Activated naive CD4-positive, alpha-beta T cell treated with anti-CD3 and anti-CD28 coated beads for 36 hours (primary cell): ENCODE measurements around the gene HMGA1. TPM values are rescaled to one million over a fixed set of nuclear protein-coding genes. Genes with fewer than 3 reads are reported as not detected.
A peak's percentile ranks its signal among the peaks of the same experiment; 100 is the strongest.

Experiments used
- CTCF ChIA-PET: fragments of 350-600 bp; sonication (Branson Sonifier 250); formaldehyde crosslinking; loops from one replicate; lab custom pipeline; 2021; ENCODE audit warnings: antibody characterized with exemption; lab: Charles Lee
- DNase-seq: peaks from one replicate; pipeline ENCODE4 v3.0.0-alpha.2; 2020
- H3K27ac Mint-ChIP-seq: one replicate; pipeline ENCODE4 v1.8.0; 2021; ENCODE audit warnings: mild to moderate bottlenecking, mixed read lengths
- H3K27me3 Mint-ChIP-seq: one replicate; pipeline ENCODE4 v1.8.0; 2021; ENCODE audit warnings: low read depth, mixed read lengths
- H3K36me3 Mint-ChIP-seq: one replicate; pipeline ENCODE4 v1.8.0; 2021; ENCODE audit warnings: low read depth, mixed read lengths
- H3K4me1 Mint-ChIP-seq: one replicate; pipeline ENCODE4 v1.8.0; 2021; ENCODE audit warnings: low read depth, mixed read lengths
- H3K4me3 Mint-ChIP-seq: one replicate; pipeline ENCODE4 v1.8.0; 2021; ENCODE audit warnings: mild to moderate bottlenecking, moderate library complexity, mixed read lengths
- H3K9me3 Mint-ChIP-seq: one replicate; pipeline ENCODE4 v1.8.0; 2021; ENCODE audit warnings: mixed read lengths
- intact Hi-C: fragments of 100-400 bp; cut with micrococcal nuclease; formaldehyde crosslinking; loops from one replicate; pipeline ENCODE4 v1.15.1; 2023
- total RNA-seq, 2 experiments: library from RNA; stranded (reverse); gene quantifications; one replicate each; pipeline ENCODE4 v1.2.3, GENCODE V29; 2021

The HMGA1 gene
- total RNA-seq, 2 experiments from 2014 or later = 705 to 712 TPM

DNA sequence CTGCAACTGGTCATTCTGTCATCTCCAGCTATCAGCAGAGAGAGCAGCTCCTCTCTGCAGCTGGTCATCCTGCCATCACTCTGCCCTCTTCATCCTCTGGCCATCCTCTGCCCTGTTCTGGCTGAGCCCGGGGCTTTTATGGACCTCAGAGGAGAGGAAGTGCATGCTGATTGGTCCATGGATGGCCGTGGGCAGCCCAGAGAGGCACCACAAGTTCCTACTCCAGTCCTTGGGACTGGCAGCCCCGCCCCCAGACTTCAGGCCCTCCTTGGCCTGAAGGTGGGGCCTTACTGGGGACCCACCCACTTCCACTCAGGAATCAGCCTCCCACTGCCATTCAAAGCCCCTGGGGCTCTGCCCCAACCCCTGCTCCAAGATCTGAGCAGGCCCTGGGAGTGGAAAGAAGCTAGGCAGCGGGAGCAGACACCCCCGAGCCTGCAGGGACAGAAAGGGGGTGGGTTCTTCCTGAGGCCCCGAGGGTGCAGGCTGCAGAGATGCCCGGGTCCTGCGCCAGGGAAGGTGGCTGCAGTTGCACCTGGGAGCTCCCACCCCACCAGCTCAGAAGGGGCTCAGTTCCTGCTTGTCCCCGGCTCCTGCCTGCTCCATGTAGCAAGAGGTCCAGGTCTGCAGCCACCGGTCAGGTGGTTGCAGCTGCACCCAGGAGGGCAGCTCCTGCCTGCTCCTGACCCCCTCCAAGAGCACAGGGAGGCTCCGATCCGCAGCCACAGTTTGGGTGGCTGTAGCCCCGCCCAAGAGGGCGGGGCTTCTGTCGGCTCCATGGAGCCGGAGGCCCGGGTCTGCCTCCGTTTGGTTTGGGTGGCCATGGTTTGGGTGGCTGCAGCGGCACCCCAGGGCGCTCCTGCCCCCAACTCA lies 34.1 kb upstream of the HMGA1 start:
- Mint-ChIP-seq H3K27me3 (no peaks in the 10 kb centered on the region), H3K27ac (no peak overlapping the region), H3K36me3 (no peaks in the 10 kb centered on the region), H3K9me3 (no peaks in the 10 kb centered on the region), H3K4me3 (no peak overlapping the region), H3K4me1 (peaks cover 18% of the 10 kb centered on the region)
- CTCF ChIA-PET = interaction anchor here (0.6 to 1.2 kb wide), 2 partner anchors 12 to 38 kb away, joined by 3 to 5 read pairs; no protein-coding TSS in a partner anchor
- intact Hi-C loops = no loop called here
- DNase-seq = no peak

DNA sequence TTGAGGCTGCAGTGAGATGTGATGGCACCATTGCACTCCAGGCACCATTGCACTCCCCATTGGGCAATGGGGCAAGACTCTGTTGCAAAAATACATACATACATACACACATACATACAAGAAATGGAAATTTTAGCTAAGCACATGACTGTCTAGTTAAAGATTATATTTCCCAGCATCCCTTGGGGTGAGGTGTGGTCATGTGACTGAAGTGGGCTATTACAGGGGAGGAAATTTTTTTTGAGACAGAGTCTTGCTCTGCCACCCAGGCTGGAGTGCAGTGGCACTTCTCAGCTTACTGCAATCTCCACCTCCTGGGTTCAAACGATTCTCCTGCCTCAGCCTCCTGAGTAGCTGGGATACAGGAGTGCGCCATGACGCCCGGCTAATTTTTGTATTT lies 32.0 kb upstream of the HMGA1 start:
- H3K4me3 Mint-ChIP-seq = no peak overlapping the region
- CTCF ChIA-PET = interaction anchor here (1.0 to 2.8 kb wide), 2 partner anchors 9 to 19 kb away, joined by 3 to 9 read pairs; no protein-coding TSS in a partner anchor
- no peaks in the 10 kb centered on the region for H3K9me3 Mint-ChIP-seq
- no peaks in the 10 kb centered on the region for H3K36me3 Mint-ChIP-seq
- DNase-seq = no peak
- H3K27ac Mint-ChIP-seq = no peak overlapping the region
- intact Hi-C loops = no loop called here
- H3K4me1 Mint-ChIP-seq = peaks cover 29% of the 10 kb centered on the region
- no peaks in the 10 kb centered on the region for H3K27me3 Mint-ChIP-seq

DNA sequence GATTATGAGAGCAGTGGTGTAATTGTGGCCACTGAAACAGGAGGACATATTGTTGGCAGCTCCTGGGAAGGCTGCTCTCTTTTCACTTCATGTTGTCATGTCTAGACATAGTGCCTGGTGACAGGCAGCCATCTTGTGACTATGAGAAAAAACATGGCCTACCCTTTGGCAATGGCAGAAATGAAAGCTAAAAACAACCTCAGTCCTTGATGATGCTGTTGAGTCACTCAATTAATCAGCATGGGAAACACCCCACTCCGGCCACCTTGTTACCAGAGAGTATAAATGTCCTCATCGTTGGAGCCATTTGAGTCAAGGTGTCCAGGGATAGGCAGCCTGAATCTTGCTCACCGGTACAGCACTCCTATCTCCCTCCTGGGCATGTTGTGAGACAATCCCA lies 31.2 kb upstream of the HMGA1 start:
- Mint-ChIP-seq H3K27ac (no peak overlapping the region), H3K4me1 (peaks cover 26% of the 10 kb centered on the region), H3K4me3 (no peak overlapping the region), H3K36me3 (no peaks in the 10 kb centered on the region), H3K27me3 (no peaks in the 10 kb centered on the region), H3K9me3 (no peaks in the 10 kb centered on the region)
- no peak for DNase-seq
- CTCF ChIA-PET = interaction anchor here (1.0 to 2.8 kb wide), 2 partner anchors 10 to 18 kb away, joined by 3 to 9 read pairs; no protein-coding TSS in a partner anchor
- intact Hi-C loops = no loop called here

DNA sequence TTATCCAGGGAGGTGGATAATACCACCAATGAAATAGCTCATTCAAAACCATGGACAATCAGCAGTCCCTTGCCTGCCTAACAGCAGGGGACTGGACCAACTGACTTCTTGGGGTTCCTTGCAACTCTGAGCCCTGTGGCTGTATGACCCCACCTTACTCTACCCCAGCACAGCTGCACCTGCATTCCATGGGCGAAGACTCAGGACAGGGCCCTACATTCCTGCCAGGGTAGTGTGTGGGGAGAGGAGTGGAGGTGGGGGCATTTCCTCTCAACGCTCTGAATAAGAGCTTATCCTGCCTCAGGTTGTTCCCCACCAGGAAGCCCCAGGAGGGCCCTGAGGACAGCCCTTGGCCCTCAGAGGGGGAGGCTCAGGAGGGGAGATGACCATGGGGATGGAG lies 30.8 kb upstream of the HMGA1 start:
- CTCF ChIA-PET = interaction anchor here (0.6 to 2.8 kb wide), 3 partner anchors 10 to 152 kb away, joined by 3 to 9 read pairs (median 3); no protein-coding TSS in a partner anchor
- Mint-ChIP-seq H3K4me1 (peaks cover 23% of the 10 kb centered on the region), H3K27ac (no peak overlapping the region), H3K4me3 (no peak overlapping the region), H3K9me3 (no peaks in the 10 kb centered on the region), H3K27me3 (no peaks in the 10 kb centered on the region), H3K36me3 (no peaks in the 10 kb centered on the region)
- intact Hi-C loops = no loop called here
- DNase-seq = no peak

DNA sequence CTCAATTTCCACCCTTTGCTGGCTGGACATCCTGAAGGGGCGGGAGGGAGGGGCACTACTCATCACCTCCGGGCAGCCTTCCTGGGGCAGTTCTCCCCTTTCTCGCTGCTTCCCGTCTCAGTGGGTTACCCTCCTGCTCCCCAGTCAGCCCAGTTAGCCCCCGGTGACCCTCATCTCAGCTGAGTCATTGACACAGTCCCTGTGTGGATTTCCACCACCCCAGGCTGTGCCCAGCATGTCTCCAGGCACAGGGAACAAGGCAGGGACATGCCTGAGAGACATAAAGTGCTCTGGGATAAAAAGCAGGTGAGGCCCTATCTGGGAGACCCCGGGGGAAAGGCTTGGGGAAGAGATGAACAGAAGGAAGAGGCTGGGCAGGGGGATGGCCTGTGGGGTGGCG lies 29.9 kb upstream of the HMGA1 start:
- CTCF ChIA-PET = interaction anchor here (1.4 to 1.5 kb wide), 2 partner anchors 11 to 17 kb away, joined by 4 to 6 read pairs; no protein-coding TSS in a partner anchor
- no peak for DNase-seq
- H3K36me3 Mint-ChIP-seq = no peaks in the 10 kb centered on the region
- H3K9me3 Mint-ChIP-seq = no peaks in the 10 kb centered on the region
- no peak overlapping the region for H3K27ac Mint-ChIP-seq
- H3K4me1 Mint-ChIP-seq = peaks cover 23% of the 10 kb centered on the region
- H3K27me3 Mint-ChIP-seq = no peaks in the 10 kb centered on the region
- H3K4me3 Mint-ChIP-seq = no peak overlapping the region
- intact Hi-C loops = no loop called here

DNA sequence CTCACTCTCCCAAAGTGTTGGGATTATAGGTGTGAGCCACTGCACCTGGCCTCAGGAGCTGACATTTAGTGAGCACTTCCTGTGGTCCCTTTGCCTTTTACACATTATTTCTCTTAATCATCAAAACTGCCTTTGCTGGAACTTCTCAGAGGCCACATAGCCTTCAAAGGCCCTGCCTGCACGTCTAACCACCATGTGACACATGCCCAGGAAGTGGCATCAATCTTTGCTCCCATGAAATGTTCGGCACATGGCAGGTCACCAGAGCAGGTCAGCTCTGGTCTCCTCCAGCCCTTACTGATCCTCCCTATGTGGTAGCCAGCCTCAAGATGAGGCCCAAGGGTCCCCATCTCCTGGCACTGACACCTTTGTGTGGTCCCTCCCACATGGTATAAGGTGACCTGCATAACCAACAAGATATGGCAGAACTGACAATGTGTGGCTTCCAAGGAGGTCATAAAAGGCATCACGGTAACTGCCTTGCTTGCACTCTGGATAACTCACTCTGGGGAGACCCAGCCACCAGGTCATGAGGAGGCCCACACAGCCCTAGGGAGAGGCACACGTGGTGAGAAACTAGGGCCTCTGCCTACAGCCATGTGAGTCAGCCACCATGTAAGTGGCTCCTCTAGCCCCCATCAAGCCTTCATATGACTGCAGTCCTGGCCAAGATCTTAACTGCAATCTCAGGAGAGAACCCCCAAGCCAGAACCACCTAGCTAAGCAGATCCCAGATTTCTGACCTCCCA lies 28.8 kb upstream of the HMGA1 start:
- intact Hi-C loops = no loop called here
- peaks cover 23% of the 10 kb centered on the region for H3K4me1 Mint-ChIP-seq
- no peaks in the 10 kb centered on the region for H3K9me3 Mint-ChIP-seq
- H3K4me3 Mint-ChIP-seq = no peak overlapping the region
- DNase-seq = peak; percentile 42
- H3K36me3 Mint-ChIP-seq = no peaks in the 10 kb centered on the region
- H3K27ac Mint-ChIP-seq = peak overlapping the region; percentile 5
- H3K27me3 Mint-ChIP-seq = no peaks in the 10 kb centered on the region
- CTCF ChIA-PET = interaction anchor here (0.6 to 1.5 kb wide), 3 partner anchors 12 to 819 kb away, joined by 3 to 6 read pairs (median 4); no protein-coding TSS in a partner anchor

DNA sequence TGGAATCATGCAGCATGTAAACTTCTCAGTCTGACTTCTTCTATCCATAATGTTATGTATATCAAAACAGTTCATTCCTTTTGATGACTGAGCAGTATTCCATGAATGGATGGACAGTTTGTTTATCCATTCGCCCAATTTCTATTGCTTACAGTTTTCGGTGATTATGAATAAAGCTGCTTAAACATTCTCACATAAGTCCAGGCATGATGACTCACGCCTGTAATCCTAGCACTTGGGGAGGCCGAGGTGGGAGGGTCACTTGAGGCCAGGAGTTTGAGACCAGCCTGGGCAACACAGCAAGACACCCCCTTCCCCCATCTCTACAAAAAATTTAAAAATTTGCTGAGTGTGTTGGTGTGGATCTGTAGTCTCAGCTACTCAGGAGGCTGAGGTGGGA lies 22.9 kb upstream of the HMGA1 start:
- no peak overlapping the region for H3K27ac Mint-ChIP-seq
- H3K4me3 Mint-ChIP-seq = no peak overlapping the region
- CTCF ChIA-PET = interaction anchor here (0.8 to 1.2 kb wide), 2 partner anchors 12 to 17 kb away, joined by 3 to 6 read pairs; no protein-coding TSS in a partner anchor
- no peaks in the 10 kb centered on the region for H3K9me3 Mint-ChIP-seq
- intact Hi-C loops = no loop called here
- H3K27me3 Mint-ChIP-seq = no peaks in the 10 kb centered on the region
- DNase-seq = no peak
- H3K36me3 Mint-ChIP-seq = no peaks in the 10 kb centered on the region
- peaks cover 6% of the 10 kb centered on the region for H3K4me1 Mint-ChIP-seq

DNA sequence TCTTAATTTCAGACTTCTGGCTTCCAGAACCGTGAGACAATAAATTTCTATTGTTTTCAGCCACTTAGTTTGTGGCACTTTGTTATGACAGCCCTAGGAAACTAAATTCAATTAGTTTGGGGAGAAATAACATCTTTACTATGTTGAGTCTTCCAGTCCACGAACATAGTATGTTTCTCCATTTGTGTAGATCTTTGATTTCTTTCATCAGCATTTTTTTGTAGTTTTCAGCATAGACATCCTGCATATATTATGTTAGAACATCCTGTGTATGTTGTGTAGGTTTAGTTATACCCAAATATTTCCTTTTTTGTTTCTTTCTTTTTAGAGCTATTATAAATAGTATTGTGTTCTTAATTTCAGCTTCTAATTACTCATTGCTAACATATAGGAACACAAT lies 18.0 kb upstream of the HMGA1 start:
- CTCF ChIA-PET = interaction anchor here (0.6 to 0.7 kb wide), 2 partner anchors 74 to 989 kb away, joined by 3 read pairs; no protein-coding TSS in a partner anchor
- H3K27me3 Mint-ChIP-seq = no peaks in the 10 kb centered on the region
- H3K36me3 Mint-ChIP-seq = no peaks in the 10 kb centered on the region
- H3K9me3 Mint-ChIP-seq = no peaks in the 10 kb centered on the region
- H3K4me1 Mint-ChIP-seq = peaks cover 16% of the 10 kb centered on the region
- intact Hi-C loops = no loop called here
- no peak overlapping the region for H3K27ac Mint-ChIP-seq
- H3K4me3 Mint-ChIP-seq = no peak overlapping the region
- DNase-seq = no peak

DNA sequence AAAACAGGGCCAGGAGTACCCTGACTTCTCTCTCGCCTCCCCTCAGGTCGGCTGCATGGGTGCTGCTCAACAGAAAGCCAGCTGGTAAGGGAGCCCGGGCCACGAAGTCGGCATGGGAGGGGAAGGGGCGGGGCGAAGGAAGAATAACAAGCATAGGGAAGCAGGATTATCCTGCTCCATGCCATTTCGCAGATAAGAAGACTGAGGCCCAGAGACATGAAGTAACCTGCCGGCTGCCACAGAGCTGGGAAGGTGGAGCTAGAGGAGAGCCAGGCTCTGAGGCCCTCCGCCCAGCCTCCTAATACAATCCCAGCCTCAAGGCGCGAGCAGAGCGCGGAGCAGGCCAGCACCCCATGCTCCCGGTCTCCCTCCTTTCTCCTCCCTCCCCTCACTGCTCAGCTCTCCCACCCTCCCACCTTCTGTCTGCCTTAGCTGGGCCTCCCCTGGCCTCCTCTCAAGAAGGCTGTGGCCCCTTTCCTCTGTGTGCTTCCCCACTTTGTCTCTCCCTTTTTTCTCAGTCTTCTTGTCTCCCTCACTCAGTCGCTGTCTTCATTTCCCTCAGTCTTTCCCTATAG lies 13.2 kb upstream of the HMGA1 start:
- Mint-ChIP-seq H3K4me3 (peak overlapping the region; percentile 69), H3K9me3 (no peaks in the 10 kb centered on the region), H3K27ac (peak overlapping the region; percentile 92), H3K36me3 (no peaks in the 10 kb centered on the region), H3K27me3 (no peaks in the 10 kb centered on the region), H3K4me1 (peaks cover 39% of the 10 kb centered on the region)
- CTCF ChIA-PET = interaction anchor here (0.9 to 2.0 kb wide), 7 partner anchors 11 to 40 kb away, joined by 3 to 7 read pairs (median 4); partner anchors contain the start of gene SMIM29
- intact Hi-C loops = loop anchor here (1.0 to 5.0 kb wide), 2 partner anchors 26 to 534 kb away; partner anchors contain the start of genes SMIM29 and SNRPC
- no peak for DNase-seq

DNA sequence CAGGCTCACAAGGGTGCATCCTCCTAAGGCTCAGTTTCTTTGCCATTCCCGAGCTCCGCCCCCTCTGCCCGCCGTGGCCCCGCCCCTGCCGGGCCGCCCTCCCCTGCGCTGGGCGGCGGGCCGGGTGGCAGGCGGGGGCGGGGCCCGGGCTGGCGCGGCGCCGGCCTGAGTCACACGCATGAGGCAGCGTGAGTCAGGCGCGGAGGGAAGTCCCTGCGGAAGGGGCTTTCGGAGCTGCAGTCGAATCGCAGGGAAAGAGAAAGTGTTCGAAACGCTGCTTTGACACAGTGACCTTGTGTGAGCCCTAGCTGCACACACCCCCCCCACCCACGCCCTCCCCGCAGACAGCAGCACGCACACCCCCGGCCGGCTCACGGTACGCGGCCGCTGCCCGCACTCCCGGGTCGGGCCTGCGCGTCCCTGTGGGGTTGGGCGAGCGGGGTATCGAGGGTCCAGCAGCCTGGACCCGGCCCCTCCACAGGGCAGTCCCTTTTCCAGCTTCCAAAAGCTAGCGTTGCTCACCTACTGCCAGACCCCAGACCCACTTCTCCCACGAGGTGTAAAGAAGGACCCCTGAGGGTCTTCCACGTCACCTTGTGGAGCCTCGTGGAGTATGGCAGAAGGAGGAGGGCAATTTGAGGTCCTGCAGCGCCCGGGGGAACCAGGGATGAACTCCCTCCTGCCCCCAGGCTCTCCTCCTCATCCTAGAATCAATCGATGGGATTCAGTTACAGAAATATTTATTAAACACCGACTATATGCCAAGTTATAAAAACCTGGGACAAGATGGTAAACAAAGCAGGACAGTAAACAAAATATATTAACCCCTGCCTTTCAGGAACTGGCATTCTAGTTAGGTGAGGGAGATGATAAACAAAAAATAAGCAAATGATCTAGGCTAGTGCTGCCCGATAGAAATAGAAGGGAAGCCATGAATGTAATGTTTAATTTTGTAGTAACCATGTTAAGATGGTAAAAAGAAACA lies 12.4 kb upstream of the HMGA1 start:
- Mint-ChIP-seq H3K27me3 (no peaks in the 10 kb centered on the region), H3K4me3 (peak overlapping the region; percentile 69), H3K36me3 (no peaks in the 10 kb centered on the region), H3K9me3 (no peaks in the 10 kb centered on the region), H3K4me1 (peaks cover 43% of the 10 kb centered on the region), H3K27ac (peak overlapping the region; percentile 92)
- CTCF ChIA-PET = interaction anchor here (0.9 to 2.0 kb wide), 7 partner anchors 11 to 41 kb away, joined by 3 to 7 read pairs (median 4); partner anchors contain the start of gene SMIM29
- peak; percentile 96 for DNase-seq
- intact Hi-C loops = loop anchor here (1.0 to 5.0 kb wide), 5 partner anchors 12 to 665 kb away; partner anchors contain the start of genes ANKS1A, HMGA1, SMIM29 and SNRPC

DNA sequence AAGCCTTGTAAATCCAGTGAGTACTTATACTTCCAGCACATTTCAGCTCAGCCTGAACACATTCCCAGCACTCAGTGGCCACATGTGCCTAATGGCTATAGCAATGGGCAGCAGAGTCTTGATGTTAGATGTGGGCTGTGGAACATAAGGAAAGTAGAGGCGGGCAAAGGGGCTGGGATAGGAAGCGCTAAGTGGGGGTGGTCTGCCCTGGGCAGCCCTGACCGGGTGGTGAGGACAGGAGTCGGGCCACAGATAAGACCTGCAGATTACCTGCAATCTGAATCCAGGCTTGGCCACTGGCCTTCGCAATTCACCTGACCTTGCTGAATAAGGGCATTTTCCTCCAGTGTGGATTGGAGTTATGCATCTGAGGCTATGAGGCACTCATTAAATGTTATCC lies 11.1 kb upstream of the HMGA1 start:
- intact Hi-C loops = no loop called here
- H3K4me1 Mint-ChIP-seq = peaks cover 47% of the 10 kb centered on the region
- H3K27me3 Mint-ChIP-seq = no peaks in the 10 kb centered on the region
- no peaks in the 10 kb centered on the region for H3K36me3 Mint-ChIP-seq
- CTCF ChIA-PET = no interaction called here
- no peak for DNase-seq
- H3K4me3 Mint-ChIP-seq = no peak overlapping the region
- no peaks in the 10 kb centered on the region for H3K9me3 Mint-ChIP-seq
- no peak overlapping the region for H3K27ac Mint-ChIP-seq
